ENCODE results near the gene ANKH.

DNA sequence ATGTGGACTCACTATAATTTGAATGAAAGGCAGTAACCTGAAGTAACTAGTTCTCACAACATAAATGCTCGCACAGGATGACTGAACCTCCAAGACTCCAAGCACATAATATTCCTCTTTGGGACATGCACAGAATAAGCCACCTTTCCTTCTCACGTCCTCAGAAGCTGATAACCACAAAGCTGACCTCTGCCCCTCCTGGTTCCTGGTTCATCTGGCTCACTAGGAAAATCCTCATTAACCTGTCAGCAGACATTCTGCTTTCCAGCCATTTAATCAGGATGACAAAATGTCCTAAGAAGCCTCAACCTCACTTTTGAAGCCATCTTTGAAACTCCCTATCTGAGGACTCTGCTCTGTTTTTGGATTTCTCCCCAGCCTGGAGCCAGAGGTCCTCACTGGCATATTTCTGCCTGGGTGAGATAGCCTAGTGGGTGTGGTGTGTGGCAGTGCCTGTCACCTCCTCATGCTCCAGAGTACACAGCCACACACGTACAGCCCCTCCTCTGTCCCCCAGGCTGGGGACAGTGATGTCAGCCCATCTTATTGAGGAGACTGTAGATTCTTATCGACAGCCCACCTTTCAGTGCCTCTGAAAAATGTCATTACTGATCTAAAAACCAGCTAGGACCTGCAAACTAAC is 10.3 kb downstream of the ANKH start:
- TF ChIP-seq CTCF (IDR thresholded peaks at IDR 0.05) (no peak), MAX (CRISPR knock-in tag; IDR thresholded peaks at IDR 0.05) (no peak), STAT6 (CRISPR knock-in tag; conservative IDR thresholded peaks at IDR 0.05; ENCODE audit: low read depth) (no peak), USF1 (CRISPR knock-in tag; IDR thresholded peaks at IDR 0.05) (no peak), NR2C2 (CRISPR knock-in tag; IDR thresholded peaks at IDR 0.05) (no peak), ZNF263 (CRISPR knock-in tag; IDR thresholded peaks at IDR 0.05; ENCODE audit: low read depth) (no peak), IRF1 (CRISPR knock-in tag; IDR thresholded peaks at IDR 0.05) (no peak), SP1 (CRISPR knock-in tag; conservative IDR thresholded peaks at IDR 0.05) (no peak), JUN (CRISPR knock-in tag; IDR thresholded peaks at IDR 0.05) (no peak), ELF4 (CRISPR knock-in tag; IDR thresholded peaks at IDR 0.05; ENCODE audit: low read depth) (no peak), E2F5 (CRISPR knock-in tag; IDR thresholded peaks at IDR 0.05) (no peak), NFE2L1 (CRISPR knock-in tag; IDR thresholded peaks at IDR 0.05) (no peak)
